Measurements from ENCODE around the gene CLHC1.

The CLHC1 gene

DNA sequence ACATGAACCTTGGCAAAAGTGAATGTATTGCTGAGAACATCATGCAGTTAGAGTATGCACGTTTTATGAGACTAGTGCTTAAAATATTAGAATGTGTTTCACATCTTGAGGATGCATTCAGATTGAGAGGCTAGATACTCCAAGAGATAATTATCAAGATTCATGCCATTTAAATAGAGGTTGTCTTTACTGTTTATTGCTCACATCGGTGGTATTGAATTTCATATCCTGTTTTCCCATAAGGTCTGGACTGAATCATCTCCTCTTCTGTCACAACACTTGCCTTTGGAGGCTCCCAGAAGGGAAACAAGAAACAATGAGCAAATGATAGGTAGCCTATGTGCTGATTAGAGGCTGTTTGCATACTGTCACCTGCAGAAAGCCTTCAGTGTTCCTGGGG lies 83.8 kb downstream of the CLHC1 start:
- Histone ChIP-seq H3K9me2 (replicated peaks; ENCODE audit: low read depth, low read length) (no peaks in the 10 kb centered on the region), H3K4me3 (ENCODE audit: low read length, poor library complexity, severe bottlenecking) (no peak overlapping the region), H3F3A (ENCODE audit: low read depth) (no peaks in the 10 kb centered on the region), H3K27me3 (ENCODE audit: insufficient read depth, low read length, poor library complexity, severe bottlenecking) (no peaks in the 10 kb centered on the region), H2AFZ (ENCODE audit: low read length) (no peak overlapping the region), H3K79me2 (ENCODE audit: insufficient read depth, low read length) (no peaks in the 10 kb centered on the region), H3K9me3 (ENCODE audit: insufficient read depth, low read depth, low read length) (no peaks in the 10 kb centered on the region), H3K9ac (ENCODE audit: low read depth, low read length, poor library complexity, severe bottlenecking) (no peak overlapping the region), H3K4me2 (ENCODE audit: low read depth, low read length, poor library complexity, severe bottlenecking) (no peak overlapping the region), H3K36me3 (ENCODE audit: insufficient read depth, low read length) (no peaks in the 10 kb centered on the region), H3K4me1 (ENCODE audit: insufficient read depth, low read length, poor library complexity, severe bottlenecking) (no peaks in the 10 kb centered on the region), H4K20me1 (ENCODE audit: insufficient read depth, low read length, poor library complexity, severe bottlenecking) (no peaks in the 10 kb centered on the region)
- TF ChIP-seq, protein P1, sequence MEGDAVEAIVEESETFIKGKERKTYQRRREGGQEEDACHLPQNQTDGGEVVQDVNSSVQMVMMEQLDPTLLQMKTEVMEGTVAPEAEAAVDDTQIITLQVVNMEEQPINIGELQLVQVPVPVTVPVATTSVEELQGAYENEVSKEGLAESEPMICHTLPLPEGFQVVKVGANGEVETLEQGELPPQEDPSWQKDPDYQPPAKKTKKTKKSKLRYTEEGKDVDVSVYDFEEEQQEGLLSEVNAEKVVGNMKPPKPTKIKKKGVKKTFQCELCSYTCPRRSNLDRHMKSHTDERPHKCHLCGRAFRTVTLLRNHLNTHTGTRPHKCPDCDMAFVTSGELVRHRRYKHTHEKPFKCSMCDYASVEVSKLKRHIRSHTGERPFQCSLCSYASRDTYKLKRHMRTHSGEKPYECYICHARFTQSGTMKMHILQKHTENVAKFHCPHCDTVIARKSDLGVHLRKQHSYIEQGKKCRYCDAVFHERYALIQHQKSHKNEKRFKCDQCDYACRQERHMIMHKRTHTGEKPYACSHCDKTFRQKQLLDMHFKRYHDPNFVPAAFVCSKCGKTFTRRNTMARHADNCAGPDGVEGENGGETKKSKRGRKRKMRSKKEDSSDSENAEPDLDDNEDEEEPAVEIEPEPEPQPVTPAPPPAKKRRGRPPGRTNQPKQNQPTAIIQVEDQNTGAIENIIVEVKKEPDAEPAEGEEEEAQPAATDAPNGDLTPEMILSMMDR (conservative IDR thresholded peaks at IDR 0.05; ENCODE audit: low read length), result no peak
- no peak for TF ChIP-seq EZH2phosphoT487 (IDR thresholded peaks at IDR 0.05; ENCODE audit: borderline replicate concordance)

DNA sequence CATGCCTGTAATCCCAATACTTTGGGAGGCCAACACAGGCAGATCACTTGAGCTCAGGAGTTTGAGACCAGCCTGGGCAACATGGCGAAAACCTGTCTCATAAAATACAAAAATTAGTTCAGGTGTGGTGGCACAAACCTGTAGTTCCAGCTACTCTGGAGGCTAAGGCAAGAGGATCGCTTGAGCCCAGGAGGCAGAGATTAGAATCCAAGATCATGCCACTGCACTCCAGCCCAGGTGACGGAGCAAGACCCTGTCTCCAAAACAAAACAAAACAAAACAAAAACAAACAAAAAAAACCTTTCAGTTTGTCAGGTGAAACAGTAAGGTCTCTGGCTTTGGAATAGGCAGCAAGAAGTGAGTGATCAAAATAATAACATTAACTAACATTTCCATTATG lies 84.6 kb downstream of the CLHC1 start:
- no peaks in the 10 kb centered on the region for H3F3A ChIP-seq (ENCODE audit: low read depth)
- TF ChIP-seq, protein P1 (conservative IDR thresholded peaks at IDR 0.05; ENCODE audit: low read length), result no peak
- no peak for TF ChIP-seq EZH2phosphoT487 (IDR thresholded peaks at IDR 0.05; ENCODE audit: borderline replicate concordance)
- no peaks in the 10 kb centered on the region for H4K20me1 ChIP-seq (ENCODE audit: insufficient read depth, low read length, poor library complexity, severe bottlenecking)
- H3K4me1 ChIP-seq (ENCODE audit: insufficient read depth, low read length, poor library complexity, severe bottlenecking), result no peaks in the 10 kb centered on the region
- no peak overlapping the region for H3K4me2 ChIP-seq (ENCODE audit: low read depth, low read length, poor library complexity, severe bottlenecking)
- H3K36me3 ChIP-seq (ENCODE audit: insufficient read depth, low read length), result no peaks in the 10 kb centered on the region
- no peaks in the 10 kb centered on the region for H3K79me2 ChIP-seq (ENCODE audit: insufficient read depth, low read length)
- no peak overlapping the region for H2AFZ ChIP-seq (ENCODE audit: low read length)
- H3K4me3 ChIP-seq (ENCODE audit: low read length, poor library complexity, severe bottlenecking), result no peak overlapping the region
- H3K9me3 ChIP-seq (ENCODE audit: insufficient read depth, low read depth, low read length), result no peaks in the 10 kb centered on the region
- H3K9ac ChIP-seq (ENCODE audit: low read depth, low read length, poor library complexity, severe bottlenecking), result no peak overlapping the region
- no peaks in the 10 kb centered on the region for H3K27me3 ChIP-seq (ENCODE audit: insufficient read depth, low read length, poor library complexity, severe bottlenecking)
- H3K9me2 ChIP-seq (replicated peaks; ENCODE audit: low read depth, low read length), result no peaks in the 10 kb centered on the region

DNA sequence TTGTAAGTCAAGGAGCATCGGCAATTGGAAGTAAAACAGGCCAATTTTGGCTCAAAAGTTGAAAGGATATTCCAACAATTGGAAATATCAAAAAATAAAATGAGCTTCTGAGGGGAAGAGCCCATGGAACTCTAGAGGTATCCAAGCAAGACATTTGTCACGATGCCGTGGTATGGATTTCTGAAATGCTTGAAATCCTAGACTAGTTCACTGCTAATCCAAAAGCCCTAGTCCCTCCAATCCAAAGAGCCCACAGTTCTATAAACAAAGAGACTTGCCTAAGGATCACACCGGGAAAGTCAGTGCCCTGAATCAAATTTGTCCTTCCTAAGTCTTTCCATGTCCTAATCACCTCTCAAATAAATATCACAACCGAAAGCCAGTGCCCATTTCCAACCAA lies 85.1 kb downstream of the CLHC1 start:
- Histone ChIP-seq H3K9ac (ENCODE audit: low read depth, low read length, poor library complexity, severe bottlenecking) (no peak overlapping the region), H3F3A (ENCODE audit: low read depth) (no peaks in the 10 kb centered on the region), H4K20me1 (ENCODE audit: insufficient read depth, low read length, poor library complexity, severe bottlenecking) (no peaks in the 10 kb centered on the region), H3K4me1 (ENCODE audit: insufficient read depth, low read length, poor library complexity, severe bottlenecking) (no peaks in the 10 kb centered on the region), H3K27me3 (ENCODE audit: insufficient read depth, low read length, poor library complexity, severe bottlenecking) (no peaks in the 10 kb centered on the region), H3K9me2 (replicated peaks; ENCODE audit: low read depth, low read length) (no peaks in the 10 kb centered on the region), H3K79me2 (ENCODE audit: insufficient read depth, low read length) (no peaks in the 10 kb centered on the region), H3K4me3 (ENCODE audit: low read length, poor library complexity, severe bottlenecking) (no peak overlapping the region), H2AFZ (ENCODE audit: low read length) (no peak overlapping the region), H3K36me3 (ENCODE audit: insufficient read depth, low read length) (no peaks in the 10 kb centered on the region), H3K9me3 (ENCODE audit: insufficient read depth, low read depth, low read length) (no peaks in the 10 kb centered on the region), H3K4me2 (ENCODE audit: low read depth, low read length, poor library complexity, severe bottlenecking) (no peak overlapping the region)
- TF ChIP-seq, protein P1 (conservative IDR thresholded peaks at IDR 0.05; ENCODE audit: low read length), result no peak
